NB4 (cell line): ENCODE results near the gene KIRREL1.

Experiments
- DNase-seq: peaks from one replicate; pipeline ENCODE4 v3.0.0; 2010; ENCODE audit warnings: low read depth
- H3K4me3 ChIP-seq: one replicate; pipeline ENCODE4 v1.5.1; 2011; ENCODE audit warnings: mild to moderate bottlenecking, low read depth, low read length, moderate library complexity
- CTCF ChIP-seq: IDR thresholded peaks from one replicate; pipeline ENCODE4 v1.5.1; 2012; ENCODE audit warnings: low read depth, low read length
- MAX ChIP-seq: IDR thresholded peaks from 2 replicates; pipeline ENCODE4 v1.6.1; 2011; ENCODE audit warnings: low read depth, low read length
- MYC ChIP-seq: IDR thresholded peaks from 2 replicates; pipeline ENCODE4 v1.6.1; 2011; ENCODE audit warnings: low read depth, low read length
- POLR2A ChIP-seq: IDR thresholded peaks from 2 replicates; pipeline ENCODE4 v1.6.1; 2011; ENCODE audit warnings: mild to moderate bottlenecking; ENCODE audit not compliant: insufficient read length; ENCODE audit errors: extremely low read depth

Gene KIRREL1

GRCh38 chr1:157993147-157993917 lies at the start of gene KIRREL1:
KIRREL1 (plus strand) TSS chr1:157993645; CDS start chr1:157993677, 32 bp downstream.
- DNase-seq, result peak; percentile 9
- no peak within 1 kb of the TSS for H3K4me3 ChIP-seq
- TF ChIP-seq MAX, result no peak
- no peak for TF ChIP-seq POLR2A
- TF ChIP-seq MYC, result no peak
- TF ChIP-seq CTCF, result no peak

GRCh38 chr1:157944663-157945280 lies 48.7 kb upstream of the KIRREL1 start:
- DNase-seq, result peak; percentile 47
- H3K4me3 ChIP-seq, result no peak overlapping the region
- no peak for TF ChIP-seq POLR2A

GRCh38 chr1:157948312-157949073 lies 45.0 kb upstream of the KIRREL1 start:
- no peak overlapping the region for H3K4me3 ChIP-seq
- peak; percentile 55 for DNase-seq
- TF ChIP-seq CTCF (peak; percentile 36), POLR2A (no peak)

- H3K4me3 ChIP-seq, result no peak overlapping the region
- TF ChIP-seq POLR2A (no peak), MAX (no peak), MYC (no peak), CTCF (no peak)
- DNase-seq, result no peak
Measured at GRCh38 chr1:157949074-157949354, 44.4 kb upstream of the KIRREL1 start.

GRCh38 chr1:157951230-157951629 lies 42.2 kb upstream of the KIRREL1 start:
- no peak for TF ChIP-seq CTCF
- no peak for TF ChIP-seq MYC
- TF ChIP-seq POLR2A, result no peak
- no peak for TF ChIP-seq MAX
- no peak for DNase-seq
- H3K4me3 ChIP-seq, result no peak overlapping the region

GRCh38 chr1:157952601-157953000 lies 40.8 kb upstream of the KIRREL1 start:
- no peak overlapping the region for H3K4me3 ChIP-seq
- no peak for DNase-seq
- no peak for TF ChIP-seq POLR2A
- TF ChIP-seq MAX, result no peak
- no peak for TF ChIP-seq CTCF
- TF ChIP-seq MYC, result no peak
